Measurements from ENCODE around the gene KRT86.
"Not testable (repeated sequence)": the region's sequence is repeated elsewhere in the genome, so short reads cannot be mapped to it uniquely, and the experiment has no call there.

KRT86 gene

GRCh38 chr12:52300796-52301691, 26.6 kb downstream of the KRT86 start:
- H3K4me3 ChIP-seq (ENCODE audit: low read depth, low read length): no peak overlapping the region
- DNase-seq (ENCODE audit: low read depth): no peak
- no peak for TF ChIP-seq CTCF (IDR thresholded peaks at IDR 0.05; ENCODE audit: insufficient read depth, low read depth, low read length, missing control alignments)

GRCh38 chr12:52301721-52302120, 27.3 kb downstream of the KRT86 start:
- DNase-seq (ENCODE audit: low read depth); H3K4me3 ChIP-seq (ENCODE audit: low read depth, low read length): not testable (repeated sequence)

GRCh38 chr12:52302242-52302914, 27.9 kb downstream of the KRT86 start:
- DNase-seq (ENCODE audit: low read depth); H3K4me3 ChIP-seq (ENCODE audit: low read depth, low read length): not testable (repeated sequence)

- peak; percentile 54 for DNase-seq (ENCODE audit: low read depth)
- not testable (repeated sequence) for H3K4me3 ChIP-seq (ENCODE audit: low read depth, low read length)
Observed at GRCh38 chr12:52304941-52305411, 30.5 kb downstream of the KRT86 start.

GRCh38 chr12:52305921-52306705, 31.7 kb downstream of the KRT86 start:
- DNase-seq (ENCODE audit: low read depth): no peak
- peak; percentile 34 for TF ChIP-seq CTCF (IDR thresholded peaks at IDR 0.05; ENCODE audit: insufficient read depth, low read depth, low read length, missing control alignments)

GRCh38 chr12:52306731-52307130, 32.3 kb downstream of the KRT86 start:
- H3K4me3 ChIP-seq (ENCODE audit: low read depth, low read length): no peak overlapping the region
- DNase-seq (ENCODE audit: low read depth): no peak
- TF ChIP-seq CTCF (IDR thresholded peaks at IDR 0.05; ENCODE audit: insufficient read depth, low read depth, low read length, missing control alignments): no peak

More at GRCh38 chr12:52305921-52306705, 31.7 kb downstream of the KRT86 start:
- no peak overlapping the region for H3K4me3 ChIP-seq (ENCODE audit: low read depth, low read length)

- no peak for TF ChIP-seq CTCF (IDR thresholded peaks at IDR 0.05; ENCODE audit: insufficient read depth, low read depth, low read length, missing control alignments)
- DNase-seq (ENCODE audit: low read depth): no peak
- no peak overlapping the region for H3K4me3 ChIP-seq (ENCODE audit: low read depth, low read length)
Observed at GRCh38 chr12:52307836-52308805, 33.7 kb downstream of the KRT86 start.
